Duodenal mucosa (tissue), 2 donors: ENCODE data around the gene SKI.
"Not testable (repeated sequence)": the region's sequence is repeated elsewhere in the genome, so short reads cannot be mapped to it uniquely, and the experiment has no call there.

ENCODE experiments used
- H3K27ac ChIP-seq: one replicate; pipeline ENCODE4 v1.7.0; 2013; ENCODE audit warnings: low read depth, low read length
- H3K27me3 ChIP-seq, 2 donors: one replicate each; pipeline ENCODE4 v1.7.0; 2013; ENCODE audit warnings: low read length in 2 of 2, control low read depth in 1 of 2; ENCODE audit not compliant: insufficient read depth in 2 of 2, control insufficient read depth in 1 of 2
- H3K36me3 ChIP-seq, 2 donors: one replicate each; pipeline ENCODE4 v1.7.0; 2013; ENCODE audit warnings: low read length in 2 of 2, control low read depth in 1 of 2; ENCODE audit not compliant: insufficient read depth in 2 of 2, control insufficient read depth in 1 of 2
- H3K4me1 ChIP-seq, 2 donors: one replicate each; pipeline ENCODE4 v1.7.0; 2013; ENCODE audit warnings: low read length in 2 of 2, control low read depth in 1 of 2; ENCODE audit not compliant: insufficient read depth in 2 of 2, control insufficient read depth in 1 of 2
- H3K4me3 ChIP-seq, 2 donors: one replicate each; pipeline ENCODE4 v1.7.0; 2013; ENCODE audit warnings: low read length in 2 of 2, low read depth in 1 of 2
- H3K9ac ChIP-seq, 2 donors: one replicate each; pipeline ENCODE4 v1.7.0; 2013; ENCODE audit warnings: low read length in 2 of 2, low read depth in 1 of 2
- H3K9me3 ChIP-seq, 2 donors: one replicate each; pipeline ENCODE4 v1.7.0; 2013; ENCODE audit warnings: low read length in 2 of 2, control low read depth in 1 of 2; ENCODE audit not compliant: control insufficient read depth in 1 of 2

SKI gene

DNA sequence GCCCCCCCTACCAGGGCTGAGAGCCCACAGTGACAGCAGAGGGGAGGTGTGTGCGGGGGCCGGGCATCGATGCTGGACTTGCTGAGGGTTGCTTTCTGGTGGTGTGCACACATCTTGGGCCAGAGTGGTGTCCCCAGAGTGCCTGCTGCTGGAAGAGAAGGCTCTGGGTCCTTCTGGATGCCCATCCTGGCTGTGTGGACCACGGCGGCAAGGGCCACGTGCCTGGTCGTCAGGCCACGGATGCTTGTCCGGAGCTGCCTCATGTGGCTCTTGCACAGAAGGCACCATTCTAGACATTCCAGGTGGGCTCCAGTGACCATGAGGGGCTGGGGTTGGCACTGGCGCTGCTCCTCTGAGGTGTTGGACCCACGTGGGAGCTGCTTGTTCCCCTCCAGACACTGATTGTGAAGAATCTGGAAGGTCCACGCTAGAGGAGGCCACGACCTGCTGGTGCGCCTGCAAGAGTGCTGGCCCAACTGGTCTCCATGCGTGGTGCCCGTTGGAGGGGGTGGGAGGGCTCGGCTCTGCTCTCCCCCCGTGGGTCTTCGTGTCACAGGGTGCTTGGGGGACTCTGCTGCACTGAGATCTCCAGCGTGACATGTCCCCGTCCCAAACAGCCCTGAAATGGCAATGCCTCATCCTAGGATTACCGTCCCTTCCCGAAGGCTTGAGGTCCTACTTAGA lies 25.8 kb downstream of the SKI start:
- Histone ChIP-seq H3K4me3 (no peak overlapping the region), H3K36me3 (peaks cover 4 to 12% of the 10 kb centered on the region in 2 donors), H3K9ac (no peak overlapping the region), H3K27ac (no peak overlapping the region), H3K4me1 (peaks cover 35 to 63% of the 10 kb centered on the region in 2 donors), H3K27me3 (no peaks in the 10 kb centered on the region), H3K9me3 (peaks cover 4 to 11% of the 10 kb centered on the region in 2 donors)

DNA sequence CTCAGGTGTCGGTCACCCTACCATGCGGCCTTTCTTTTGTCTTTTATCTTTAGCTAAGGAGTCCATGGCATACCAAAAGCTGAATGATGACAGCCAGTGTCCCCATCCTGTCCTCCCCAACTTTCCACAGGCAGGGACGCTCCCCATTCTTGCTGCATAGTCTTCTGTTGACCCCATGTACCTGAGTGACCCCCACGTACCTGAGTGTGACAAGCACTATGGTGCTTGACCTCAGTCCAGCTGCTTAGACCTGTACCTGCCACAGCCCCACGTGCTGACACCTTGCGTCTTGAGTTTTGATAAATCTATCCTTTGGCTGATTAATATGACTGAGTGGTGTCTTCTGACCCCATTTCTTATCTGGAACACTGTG lies 26.9 kb downstream of the SKI start:
- H3K4me3 ChIP-seq: no peak overlapping the region
- H3K36me3 ChIP-seq: peaks cover 4 to 12% of the 10 kb centered on the region in 2 donors
- no peak overlapping the region for H3K9ac ChIP-seq
- peaks cover 4 to 11% of the 10 kb centered on the region in 2 donors for H3K9me3 ChIP-seq
- peaks cover 31 to 63% of the 10 kb centered on the region in 2 donors for H3K4me1 ChIP-seq
- no peaks in the 10 kb centered on the region for H3K27me3 ChIP-seq
- peak overlapping the region; percentile 78 for H3K27ac ChIP-seq

DNA sequence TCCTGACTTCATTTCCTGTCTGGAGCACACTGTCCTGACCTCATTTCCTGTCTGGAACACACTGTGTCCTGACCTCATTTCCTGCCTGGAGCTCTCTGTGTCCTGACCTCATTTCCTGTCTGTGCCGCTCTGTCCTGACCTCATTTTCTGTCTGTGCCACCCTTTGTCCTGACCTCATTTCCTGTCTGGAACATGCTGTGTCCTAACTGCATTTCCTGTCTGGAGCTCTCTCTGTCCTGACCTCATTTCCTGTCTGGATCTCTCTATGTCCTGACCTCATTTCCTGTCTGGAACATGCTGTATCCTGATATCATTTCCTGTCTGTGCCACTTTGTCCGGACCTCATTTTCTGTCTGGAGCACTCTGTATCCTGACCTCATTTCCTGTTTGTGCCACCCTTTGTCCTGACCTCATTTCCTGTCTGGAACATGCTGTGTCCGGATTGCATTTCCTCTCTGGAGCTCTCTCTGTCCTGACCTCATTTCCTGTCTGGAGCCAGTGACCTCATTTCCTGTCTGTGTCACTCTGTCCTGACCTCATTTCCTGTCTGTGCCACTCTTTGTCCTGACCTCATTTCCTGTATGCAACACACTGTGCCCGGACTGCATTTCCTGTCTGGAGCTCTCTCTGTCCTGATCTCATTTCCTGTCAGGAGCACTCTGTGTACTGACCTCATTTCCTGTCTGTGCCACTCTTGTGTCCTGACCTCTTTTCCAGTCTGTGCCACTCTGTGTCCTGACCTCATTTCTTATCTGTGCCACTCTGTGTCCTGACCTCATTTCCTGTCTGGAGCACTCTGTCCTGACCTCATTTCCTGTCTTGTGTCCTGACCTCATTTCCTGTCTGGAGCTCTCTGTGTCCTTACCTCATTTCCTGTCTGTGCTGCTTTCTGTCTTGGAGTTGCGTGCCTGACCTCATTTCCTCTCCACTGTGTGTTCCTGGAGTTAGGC lies 27.6 kb downstream of the SKI start:
- H3K36me3 ChIP-seq: peaks cover 4 to 12% of the 10 kb centered on the region in 2 donors
- no peak overlapping the region for H3K9ac ChIP-seq
- H3K9me3 ChIP-seq: peaks cover 4 to 11% of the 10 kb centered on the region in 2 donors
- H3K27me3 ChIP-seq: no peaks in the 10 kb centered on the region
- H3K27ac ChIP-seq: peak overlapping the region; percentile 78
- peaks cover 27 to 57% of the 10 kb centered on the region in 2 donors for H3K4me1 ChIP-seq
- no peak overlapping the region for H3K4me3 ChIP-seq

DNA sequence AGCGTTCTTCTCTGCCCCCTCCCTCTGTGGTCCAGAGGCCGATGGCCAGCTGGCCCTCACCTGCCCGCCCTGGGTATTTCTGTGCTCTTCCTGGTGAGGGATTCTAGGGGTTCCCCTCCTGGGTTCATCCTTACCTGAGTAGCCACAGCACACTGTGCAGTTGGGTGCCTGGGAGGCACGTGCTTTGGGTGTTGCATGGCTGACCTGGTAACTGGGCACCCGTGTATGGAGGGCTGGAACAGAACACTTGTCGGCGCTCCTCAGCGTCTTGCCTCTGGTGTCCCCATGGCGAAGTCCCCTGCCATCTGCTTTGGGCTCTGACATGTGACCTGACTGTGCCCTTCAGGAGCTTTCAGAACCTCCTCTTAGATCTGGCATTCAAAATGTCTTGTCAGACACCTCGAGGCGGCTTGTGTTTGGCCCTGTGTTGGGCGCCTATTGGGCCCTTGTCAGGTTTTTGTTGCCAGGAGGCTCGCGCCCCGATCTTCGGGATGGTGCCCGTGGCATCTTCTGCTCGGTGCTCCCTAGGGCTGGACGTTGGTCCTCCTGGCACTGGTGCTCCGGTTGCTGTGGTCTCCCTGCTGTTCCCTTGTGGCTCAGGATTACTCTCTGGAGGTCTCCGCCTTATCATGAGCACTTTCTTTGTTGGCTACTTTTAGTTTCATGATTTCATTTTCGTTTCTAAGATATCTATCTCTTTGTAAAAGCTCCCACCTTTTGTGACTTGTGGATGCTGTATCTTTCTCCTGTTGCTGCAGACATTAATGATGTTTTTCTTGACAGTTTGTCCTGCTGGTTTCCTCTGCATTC lies 28.5 kb downstream of the SKI start:
- peaks cover 4 to 11% of the 10 kb centered on the region in 2 donors for H3K9me3 ChIP-seq
- H3K9ac ChIP-seq: no peak overlapping the region
- H3K36me3 ChIP-seq: peaks cover 4 to 12% of the 10 kb centered on the region in 2 donors
- H3K4me3 ChIP-seq: no peak overlapping the region
- peak overlapping the region; percentile 63 for H3K27ac ChIP-seq
- no peaks in the 10 kb centered on the region for H3K27me3 ChIP-seq
- peaks cover 19 to 48% of the 10 kb centered on the region in 2 donors for H3K4me1 ChIP-seq

DNA sequence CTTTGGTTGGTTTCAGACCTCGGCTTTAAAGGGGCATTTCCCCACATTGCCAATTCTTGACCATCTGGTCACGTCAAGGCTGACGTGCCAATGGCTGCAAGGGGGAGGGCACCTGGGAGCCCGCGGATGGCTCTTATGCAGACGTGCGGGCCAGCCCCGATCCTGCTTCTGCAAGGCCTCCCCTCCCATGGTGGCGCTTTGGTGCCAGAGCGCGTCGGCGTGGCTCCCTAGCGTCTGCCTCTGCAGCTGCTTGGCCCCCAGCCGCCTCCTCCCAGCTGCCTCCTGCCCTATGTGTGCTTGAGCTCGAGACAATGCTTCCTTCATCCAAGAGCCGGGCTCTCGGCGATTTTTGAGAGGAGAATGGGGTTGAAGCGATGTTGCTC lies 29.1 kb downstream of the SKI start:
- H3K27ac ChIP-seq: no peak overlapping the region
- no peak overlapping the region for H3K4me3 ChIP-seq
- no peak overlapping the region for H3K9ac ChIP-seq
- peaks cover 4 to 12% of the 10 kb centered on the region in 2 donors for H3K36me3 ChIP-seq
- peaks cover 13 to 42% of the 10 kb centered on the region in 2 donors for H3K4me1 ChIP-seq
- no peaks in the 10 kb centered on the region for H3K27me3 ChIP-seq
- H3K9me3 ChIP-seq: peaks cover 4 to 11% of the 10 kb centered on the region in 2 donors

DNA sequence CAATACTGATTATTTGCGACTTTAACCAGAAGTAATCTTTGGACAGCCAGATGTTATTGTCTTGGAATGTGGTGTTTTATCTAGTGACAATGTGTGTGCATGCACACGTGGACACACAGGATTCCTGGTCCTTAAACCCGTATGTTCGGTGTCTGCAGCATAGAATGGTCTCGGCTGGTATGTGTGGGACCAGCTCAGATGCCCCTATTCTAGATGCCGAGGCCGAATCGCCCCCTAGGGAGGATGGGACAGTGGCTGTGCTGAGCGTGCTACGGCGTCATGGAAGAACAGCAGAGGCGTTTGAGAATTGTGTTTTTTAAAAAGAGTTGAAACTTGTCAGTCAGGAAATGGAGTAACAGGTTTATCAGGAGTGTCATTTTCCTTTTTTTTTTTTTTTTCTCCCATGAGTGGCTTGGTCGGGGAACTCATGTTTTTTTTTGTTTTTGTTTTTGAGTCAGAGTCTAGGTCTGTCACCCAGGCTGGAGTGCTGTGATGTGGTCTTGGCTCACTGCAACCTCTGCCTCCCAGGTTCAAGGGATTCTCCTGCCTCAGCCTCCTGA lies 30.1 kb downstream of the SKI start:
- H3K27me3 ChIP-seq: no peaks in the 10 kb centered on the region
- H3K27ac ChIP-seq: no peak overlapping the region
- no peak overlapping the region for H3K4me3 ChIP-seq
- H3K9ac ChIP-seq: no peak overlapping the region
- H3K4me1 ChIP-seq: peaks cover 12 to 39% of the 10 kb centered on the region in 2 donors
- H3K36me3 ChIP-seq: peaks cover 2 to 11% of the 10 kb centered on the region in 2 donors
- H3K9me3 ChIP-seq: peaks cover 4 to 11% of the 10 kb centered on the region in 2 donors

DNA sequence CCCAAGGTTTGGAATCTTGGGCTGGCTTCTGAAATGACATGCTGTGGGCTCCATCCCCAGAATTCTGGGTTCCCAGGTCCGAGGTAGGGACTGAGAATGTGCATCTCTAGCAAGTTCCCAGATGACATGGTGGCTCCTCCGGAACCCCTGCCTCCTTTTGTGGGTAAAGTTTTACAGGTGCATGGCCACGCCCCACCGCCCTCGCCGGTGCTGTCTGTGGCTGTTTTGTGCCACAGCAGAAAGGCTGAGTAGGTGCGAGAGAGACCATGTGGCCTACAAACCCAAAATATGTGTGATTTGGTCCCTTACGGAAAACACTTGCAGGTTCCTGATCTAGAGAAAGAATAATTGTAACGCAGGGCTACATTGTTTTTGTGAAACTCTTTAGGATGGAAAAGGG lies 30.9 kb downstream of the SKI start:
- H3K27me3 ChIP-seq: no peaks in the 10 kb centered on the region
- H3K27ac ChIP-seq: no peak overlapping the region
- H3K36me3 ChIP-seq: peaks cover 0 to 3% of the 10 kb centered on the region in 2 donors
- peaks cover 4 to 11% of the 10 kb centered on the region in 2 donors for H3K9me3 ChIP-seq
- H3K4me1 ChIP-seq: peaks cover 12 to 35% of the 10 kb centered on the region in 2 donors
- no peak overlapping the region for H3K4me3 ChIP-seq
- H3K9ac ChIP-seq: no peak overlapping the region

DNA sequence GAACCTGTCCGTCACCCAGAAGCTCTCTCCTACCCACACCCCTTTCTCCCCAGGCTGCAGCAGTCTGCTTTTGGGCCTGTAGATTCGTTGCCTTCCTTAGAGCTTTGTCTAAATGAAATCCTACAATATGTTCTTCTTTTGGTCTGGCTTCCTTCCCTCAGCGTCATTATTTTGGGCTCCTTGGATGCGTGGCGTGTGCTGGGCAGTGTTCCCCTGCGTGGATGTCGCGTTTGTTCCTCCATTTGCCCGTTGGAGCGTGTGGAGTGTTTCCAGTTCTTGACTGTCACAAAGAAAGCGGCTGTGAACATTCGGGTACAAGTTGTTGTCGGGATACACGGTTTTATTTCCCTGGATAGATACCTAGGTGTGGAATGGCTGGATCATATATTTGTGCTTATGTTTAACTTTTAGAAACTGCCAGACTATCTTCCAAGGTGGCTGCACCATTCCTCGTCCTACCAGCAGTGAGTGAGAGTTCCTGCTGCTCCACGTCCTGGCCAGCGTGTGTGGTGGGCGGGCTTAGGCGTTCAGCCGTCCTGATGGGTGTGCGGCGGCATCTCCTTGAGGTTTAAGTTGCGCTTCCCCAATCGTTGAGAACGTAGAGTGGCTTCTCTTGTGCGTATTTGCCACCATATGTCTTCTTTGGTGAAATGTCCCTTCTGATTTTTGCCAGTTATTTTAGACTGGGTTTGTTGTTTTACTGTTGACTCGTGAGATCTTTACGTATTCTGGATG lies 31.7 kb downstream of the SKI start:
- H3K4me1 ChIP-seq: peaks cover 12 to 27% of the 10 kb centered on the region in 2 donors
- peak overlapping the region in 1 of 2 donors; percentile 10 for H3K4me3 ChIP-seq
- no peak overlapping the region for H3K27ac ChIP-seq
- H3K36me3 ChIP-seq: no peaks in the 10 kb centered on the region
- no peaks in the 10 kb centered on the region for H3K27me3 ChIP-seq
- peaks cover 4 to 11% of the 10 kb centered on the region in 2 donors for H3K9me3 ChIP-seq
- no peak overlapping the region for H3K9ac ChIP-seq

DNA sequence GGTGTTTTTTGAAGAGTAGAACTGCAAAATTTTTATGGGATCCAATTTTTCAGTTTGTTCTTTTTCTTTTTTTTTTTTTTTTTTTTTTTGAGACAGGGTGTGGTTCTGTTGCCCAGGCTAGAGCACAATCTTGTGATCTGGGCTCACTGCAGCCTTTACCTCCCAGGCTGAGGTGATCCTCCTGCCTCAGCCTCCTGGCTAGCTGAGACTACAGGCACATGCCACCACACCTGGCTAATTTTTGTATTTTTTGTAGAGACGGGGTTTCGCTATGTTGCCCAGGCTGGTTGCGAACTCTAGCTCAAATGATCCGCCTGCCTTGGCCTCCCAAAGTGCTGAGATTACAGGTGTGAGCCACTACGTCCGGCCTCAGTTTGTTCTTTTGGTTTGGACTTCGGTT lies 32.4 kb downstream of the SKI start:
- not testable (repeated sequence) for H3K9ac ChIP-seq, H3K36me3 ChIP-seq, H3K27me3 ChIP-seq, H3K27ac ChIP-seq, H3K4me3 ChIP-seq, H3K9me3 ChIP-seq
- H3K4me1 ChIP-seq: peaks cover 12 to 26% of the 10 kb centered on the region in 2 donors
